GM18499 (cell line): Measurements from ENCODE around the gene GAS7.

Experiments
- ATAC-seq: cut with Tn5 transposase; IDR thresholded peaks from one replicate; pipeline ENCODE4 v1.9.1; 2021; ENCODE audit warnings: moderate number of reproducible peaks; ENCODE audit not compliant: insufficient read depth, unreplicated experiment

Gene GAS7

GRCh38 chr17:10141436-10141835 lies 57.0 kb downstream of the GAS7 start:
- ATAC-seq = no peak

DNA sequence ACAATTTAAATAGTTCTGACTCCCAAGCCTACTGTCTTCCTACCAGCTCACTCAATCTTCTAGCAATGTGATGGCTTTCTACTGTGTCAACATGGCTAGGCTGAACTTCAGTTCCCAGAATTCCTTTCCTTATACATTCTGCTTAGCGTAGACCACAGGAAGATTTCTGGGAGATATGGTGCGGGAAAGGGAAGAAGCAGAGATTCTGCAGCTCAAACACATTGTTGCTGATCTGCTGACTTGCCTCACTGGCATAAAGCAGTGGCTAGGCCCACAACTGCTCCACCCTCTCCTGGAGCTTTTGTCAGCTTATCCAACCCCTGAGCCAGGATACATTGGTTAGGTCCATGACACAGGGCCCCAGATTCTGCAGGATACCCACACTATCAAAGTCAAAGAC lies 58.8 kb downstream of the GAS7 start:
- ATAC-seq = no peak

DNA sequence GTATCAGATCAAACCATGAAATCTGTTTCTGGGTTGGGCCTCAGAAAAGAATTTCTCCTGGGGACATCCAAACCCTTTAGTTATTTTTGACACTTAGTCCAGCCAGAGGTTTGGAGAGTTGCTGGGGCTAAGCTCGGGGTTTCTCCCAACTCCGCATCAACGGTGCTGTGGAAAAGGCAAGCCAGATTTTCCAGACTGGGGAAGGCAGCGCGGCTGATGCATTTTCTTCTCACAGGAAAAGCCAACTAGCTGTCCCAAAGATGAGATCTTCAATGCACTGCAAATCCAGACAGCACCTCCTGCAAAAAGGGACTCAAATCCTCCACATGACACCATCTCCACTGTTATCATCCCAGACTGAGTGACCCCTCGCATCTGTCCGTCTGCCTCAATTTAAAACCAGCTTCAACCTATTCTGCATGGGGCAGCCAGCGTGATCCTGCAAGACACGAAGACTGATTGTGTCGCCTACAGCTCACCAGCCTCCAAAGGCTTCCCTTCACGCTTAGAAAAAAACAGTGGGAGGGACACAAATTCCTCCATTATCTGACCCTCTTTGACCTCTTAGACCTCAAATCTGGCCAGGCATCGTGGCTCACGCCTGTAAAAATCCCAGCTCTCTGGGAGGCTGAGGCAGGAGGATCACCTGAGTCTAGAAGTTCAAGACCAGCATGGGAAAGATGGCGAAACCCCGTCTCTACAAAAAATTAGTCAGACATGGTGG lies 62.0 kb downstream of the GAS7 start:
- no peak for ATAC-seq

DNA sequence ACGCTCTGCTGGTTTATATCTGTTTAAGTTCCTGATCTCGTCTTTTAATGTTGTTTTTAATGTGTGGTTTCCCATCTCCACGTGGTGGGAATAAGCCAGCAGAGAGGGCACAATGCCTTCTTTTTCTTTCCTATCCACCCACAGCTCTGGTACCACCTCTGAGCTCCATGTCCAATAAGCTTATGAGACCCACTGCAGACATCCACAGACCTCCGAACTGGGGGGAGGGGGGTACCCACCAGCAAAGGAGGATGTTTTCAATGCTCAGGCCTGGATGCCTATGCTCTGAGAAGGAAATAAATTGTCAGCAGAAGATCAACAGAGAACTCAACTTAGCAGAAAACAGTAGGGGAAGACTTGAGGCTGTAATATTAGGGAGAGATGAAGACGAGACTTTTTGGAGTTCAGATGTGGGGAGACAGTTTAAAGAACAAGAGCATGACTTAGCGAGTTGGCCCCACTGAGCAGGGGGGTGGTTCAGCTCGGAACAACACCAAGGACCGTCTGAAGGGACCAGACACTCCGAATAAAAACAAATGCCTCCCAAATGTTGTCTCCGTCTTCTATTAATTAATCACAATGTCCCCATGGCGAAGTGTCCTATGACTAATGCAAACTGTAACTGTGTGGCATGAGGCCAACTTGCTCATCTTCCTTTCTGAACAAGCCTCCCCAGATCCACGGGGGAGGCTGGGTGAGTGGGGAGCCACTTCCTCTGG lies 62.7 kb downstream of the GAS7 start:
- ATAC-seq = no peak

GRCh38 chr17:10130677-10131076 lies 67.7 kb downstream of the GAS7 start:
- ATAC-seq = no peak

GRCh38 chr17:10130263-10130662 lies 68.1 kb downstream of the GAS7 start:
- ATAC-seq = no peak

GRCh38 chr17:10127819-10128425 lies 70.5 kb downstream of the GAS7 start:
- no peak for ATAC-seq

- no peak for ATAC-seq
These were observed 71.5 kb downstream of the GAS7 start for GRCh38 chr17:10126616-10127501.

DNA sequence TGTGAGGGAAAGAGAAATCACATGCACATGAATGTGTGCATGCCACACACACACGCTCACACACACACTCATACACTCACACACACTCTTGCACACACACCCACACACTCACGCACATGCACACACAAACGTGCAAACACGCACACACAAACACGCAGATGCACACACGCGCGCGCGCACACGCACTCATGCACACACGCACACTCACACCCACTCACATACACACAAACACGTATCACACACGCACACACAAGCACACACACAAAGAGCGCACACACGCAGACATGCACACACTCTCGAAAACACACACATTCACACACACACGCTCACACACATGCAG lies 72.2 kb downstream of the GAS7 start:
- no peak for ATAC-seq

DNA sequence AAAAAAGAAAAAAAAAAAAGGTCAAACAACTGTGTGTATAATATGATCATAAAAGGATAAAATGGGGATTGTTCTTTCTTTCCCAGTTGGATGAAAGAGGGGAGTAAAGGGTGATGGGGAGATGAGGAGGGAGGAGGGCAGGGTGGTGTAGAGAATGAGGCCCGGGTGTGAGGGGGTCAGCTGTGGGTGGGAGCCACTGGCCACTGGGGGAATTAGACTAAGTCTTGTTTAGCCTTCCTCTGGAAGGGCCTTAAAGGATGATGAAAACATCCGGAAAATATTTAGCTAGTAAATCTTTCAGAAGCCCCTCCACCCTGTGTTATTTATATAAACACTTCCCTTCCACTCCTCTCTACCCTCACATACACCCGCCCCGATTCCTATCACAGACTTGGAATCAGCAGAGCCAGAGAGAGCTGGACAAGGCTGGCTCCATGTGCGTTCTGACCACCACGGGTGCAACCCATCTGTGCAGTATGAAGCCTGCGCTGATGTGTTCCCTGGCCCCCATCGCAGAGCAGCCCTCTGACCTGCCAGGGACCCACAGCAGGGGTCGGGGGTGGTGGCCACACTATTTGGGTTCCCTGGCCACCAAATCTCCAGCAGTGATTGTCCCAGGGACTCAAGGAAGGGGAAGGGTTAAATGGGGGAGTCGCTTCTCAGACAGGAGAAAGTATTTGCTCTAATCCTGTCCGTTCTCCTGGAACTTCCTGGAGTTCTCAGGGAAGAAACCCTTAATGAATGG lies 72.7 kb downstream of the GAS7 start:
- no peak for ATAC-seq

- no peak for ATAC-seq
These were observed 75.3 kb downstream of the GAS7 start for GRCh38 chr17:10123093-10123492.

DNA sequence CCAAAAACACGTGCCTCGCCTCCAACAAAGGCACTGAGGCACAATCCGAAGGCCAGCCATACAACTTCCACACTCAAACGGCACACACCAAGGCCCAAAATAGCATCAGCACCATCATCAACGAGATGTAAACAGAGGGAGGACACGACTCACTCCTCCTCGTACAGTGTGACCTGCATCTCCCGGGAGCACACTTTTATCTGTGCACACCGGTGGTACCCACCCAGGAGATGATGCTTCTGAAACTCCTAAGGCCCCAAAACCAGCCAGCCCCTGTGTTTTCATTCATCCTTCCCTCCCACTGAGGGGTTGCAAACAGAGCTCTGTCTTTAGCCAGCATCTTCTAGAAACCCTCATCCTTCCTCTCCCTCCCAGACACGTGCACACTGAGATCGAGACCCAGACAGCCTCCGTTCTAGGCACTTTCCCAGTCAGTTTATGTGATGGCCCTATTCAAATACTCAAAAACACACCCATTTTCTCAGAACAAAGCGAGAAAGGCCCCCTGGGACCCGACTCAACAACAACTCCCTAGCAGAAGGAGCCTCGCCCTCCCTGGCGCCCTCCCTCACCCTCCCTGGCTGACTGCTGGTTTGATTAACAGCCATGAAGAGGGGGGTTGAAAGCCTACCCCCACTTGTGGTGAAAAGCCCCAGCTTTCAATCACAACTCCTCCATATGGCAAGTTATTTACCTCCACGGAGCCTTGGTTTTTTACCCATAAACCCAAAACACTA lies 76.3 kb downstream of the GAS7 start:
- ATAC-seq = no peak

- ATAC-seq = no peak
These were observed 77.7 kb downstream of the GAS7 start for GRCh38 chr17:10120749-10121148.

GRCh38 chr17:10120109-10120485 lies 78.3 kb downstream of the GAS7 start:
- no peak for ATAC-seq

DNA sequence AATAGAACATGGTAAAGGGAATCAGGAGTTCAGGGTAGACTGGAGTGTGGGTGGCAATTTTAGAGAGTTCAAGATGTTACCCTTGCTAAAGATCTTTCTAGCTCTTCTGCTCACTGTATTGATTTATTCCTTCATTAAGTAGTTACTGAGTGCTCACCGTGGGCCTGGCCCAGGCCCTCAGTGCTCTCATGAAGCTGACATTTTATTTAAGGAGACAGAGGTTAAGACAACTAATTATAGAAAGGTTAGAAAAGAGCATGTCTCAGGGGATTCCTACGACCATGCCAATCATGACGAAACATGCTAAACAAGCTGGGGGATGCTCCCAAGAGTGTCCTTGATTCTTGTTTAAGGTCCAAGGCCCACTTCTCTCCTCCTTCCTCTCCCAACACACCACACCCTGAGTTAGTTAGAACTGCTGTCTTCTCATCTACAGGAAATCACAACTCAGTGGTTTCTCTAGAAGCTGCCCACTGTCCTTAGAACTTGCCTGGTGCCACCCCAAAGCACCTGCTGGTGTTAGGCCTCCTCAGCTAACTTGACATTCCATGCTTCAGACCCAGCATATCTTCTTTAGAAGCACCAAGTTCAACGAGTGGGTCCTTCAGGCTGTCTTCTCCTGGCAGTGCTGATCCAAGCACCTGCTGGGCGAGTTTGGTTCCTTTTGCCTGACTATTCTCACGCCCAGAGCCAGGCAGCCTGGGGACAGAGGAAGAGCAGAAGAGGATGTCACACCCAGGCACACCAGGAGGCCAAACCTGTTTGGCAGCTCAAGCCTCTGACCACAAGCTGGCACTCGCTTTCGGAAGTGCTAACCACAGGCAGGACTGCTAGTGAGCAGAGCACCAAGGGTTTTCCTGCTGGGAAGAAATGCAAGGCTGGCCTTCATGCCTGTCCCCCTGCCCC lies 79.0 kb downstream of the GAS7 start:
- no peak for ATAC-seq

GRCh38 chr17:10118788-10119130 lies 79.6 kb downstream of the GAS7 start:
- no peak for ATAC-seq

GRCh38 chr17:10117581-10118001 lies 80.8 kb downstream of the GAS7 start:
- ATAC-seq = no peak

DNA sequence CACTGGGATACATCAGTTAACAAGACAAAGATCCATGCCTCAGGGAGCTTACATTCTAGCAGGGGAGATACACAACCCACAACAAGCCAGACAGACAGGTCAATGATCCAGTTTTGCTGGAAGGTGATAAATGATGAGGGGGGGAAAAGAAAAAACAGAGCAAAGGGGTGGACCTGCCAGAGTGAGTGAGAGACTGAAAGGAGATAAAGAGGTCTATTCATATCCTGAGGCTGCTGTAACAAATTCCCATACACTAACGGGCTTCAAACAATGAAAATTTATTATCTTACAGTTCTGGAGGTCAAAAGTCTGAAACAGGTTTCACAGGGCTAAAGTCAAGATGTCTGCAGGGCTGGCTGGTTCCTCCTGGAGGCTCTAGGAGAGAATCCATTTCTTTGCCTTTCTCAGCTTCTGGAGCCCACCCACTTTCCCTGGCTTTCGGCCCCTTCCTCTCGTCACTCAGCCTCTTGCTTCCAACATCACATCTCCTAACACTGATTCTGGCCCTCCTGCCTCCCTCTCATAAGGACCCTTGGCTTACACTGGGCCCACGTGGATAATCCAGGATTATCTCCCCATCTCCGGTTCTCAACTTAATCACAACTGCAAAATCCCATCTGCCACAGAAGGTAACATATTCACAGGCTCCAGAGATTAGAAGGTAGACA lies 81.5 kb downstream of the GAS7 start:
- no peak for ATAC-seq
